GM04503 (cell line): Measurements from ENCODE around the gene SPAG6.

Experiments used
- DNase-seq: peaks from one replicate; pipeline ENCODE4 v3.0.0-alpha.2; 2012; ENCODE audit warnings: low read depth

SPAG6 gene

GRCh38 chr10:22434521-22434920, 89.2 kb downstream of the SPAG6 start:
- no peak for DNase-seq

- DNase-seq: no peak
Measured at GRCh38 chr10:22435650-22436049, 90.4 kb downstream of the SPAG6 start.

- DNase-seq: no peak
Measured at GRCh38 chr10:22436526-22436892, 91.2 kb downstream of the SPAG6 start.

DNA sequence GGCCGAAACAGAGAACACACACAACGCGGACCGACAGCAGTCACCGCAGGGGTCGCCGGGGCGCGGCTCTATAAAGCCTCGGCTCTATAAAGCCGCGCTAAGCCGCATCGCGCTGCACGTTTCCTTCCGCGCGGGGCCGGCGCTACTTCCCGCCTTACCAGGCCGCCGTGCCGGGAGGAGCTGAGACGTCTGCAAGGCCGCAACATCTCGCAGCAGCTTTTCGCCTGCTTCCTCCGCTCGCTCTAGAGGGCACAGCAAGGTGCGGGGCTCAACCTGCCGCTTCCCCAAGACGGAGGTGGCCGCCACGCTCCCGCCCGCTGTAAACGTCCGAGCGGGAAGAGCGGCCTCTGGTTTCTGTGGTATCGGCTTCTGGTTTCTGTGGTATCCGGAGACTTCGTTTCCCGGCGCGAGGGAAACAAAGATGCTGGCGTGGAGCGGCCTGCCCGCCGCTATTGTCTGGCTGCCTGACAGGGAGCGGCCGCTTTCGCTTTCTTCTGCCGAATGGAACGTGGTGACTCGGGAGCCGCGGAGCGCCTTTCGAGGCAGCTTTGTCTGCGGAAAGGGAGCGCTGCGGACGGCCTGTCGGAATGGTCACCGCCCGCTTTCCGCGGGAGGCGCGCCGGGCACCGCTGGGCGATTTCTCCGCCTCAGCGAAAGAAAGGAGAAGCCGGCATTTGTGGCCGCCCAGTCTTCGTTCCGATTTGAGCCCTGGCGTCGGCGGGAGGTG, 91.8 kb downstream of the SPAG6 start:
- DNase-seq: no peak

GRCh38 chr10:22437620-22438588, 92.6 kb downstream of the SPAG6 start:
- no peak for DNase-seq

- DNase-seq: no peak
Measured at GRCh38 chr10:22438711-22439110, 93.4 kb downstream of the SPAG6 start.

DNA sequence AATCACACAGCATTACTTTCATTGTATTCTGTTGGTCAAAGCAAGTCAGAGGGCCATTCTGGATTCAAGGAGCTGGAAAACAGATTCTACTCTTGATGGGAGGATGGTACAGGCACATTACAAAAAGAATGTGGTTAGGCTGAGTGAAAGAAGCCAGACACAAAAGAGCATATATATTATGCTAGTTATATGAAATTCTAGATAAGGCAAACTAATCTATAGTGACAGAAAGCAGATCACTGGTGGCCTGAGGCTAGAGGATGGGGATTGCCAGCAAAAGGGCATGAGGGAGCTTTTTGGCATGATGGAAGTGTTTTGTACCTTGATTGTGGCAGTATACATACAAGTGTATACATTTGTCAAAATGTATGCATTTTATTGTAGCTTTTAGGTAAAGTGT, 96.8 kb downstream of the SPAG6 start:
- DNase-seq: no peak

GRCh38 chr10:22442468-22442867, 97.2 kb downstream of the SPAG6 start:
- no peak for DNase-seq

DNA sequence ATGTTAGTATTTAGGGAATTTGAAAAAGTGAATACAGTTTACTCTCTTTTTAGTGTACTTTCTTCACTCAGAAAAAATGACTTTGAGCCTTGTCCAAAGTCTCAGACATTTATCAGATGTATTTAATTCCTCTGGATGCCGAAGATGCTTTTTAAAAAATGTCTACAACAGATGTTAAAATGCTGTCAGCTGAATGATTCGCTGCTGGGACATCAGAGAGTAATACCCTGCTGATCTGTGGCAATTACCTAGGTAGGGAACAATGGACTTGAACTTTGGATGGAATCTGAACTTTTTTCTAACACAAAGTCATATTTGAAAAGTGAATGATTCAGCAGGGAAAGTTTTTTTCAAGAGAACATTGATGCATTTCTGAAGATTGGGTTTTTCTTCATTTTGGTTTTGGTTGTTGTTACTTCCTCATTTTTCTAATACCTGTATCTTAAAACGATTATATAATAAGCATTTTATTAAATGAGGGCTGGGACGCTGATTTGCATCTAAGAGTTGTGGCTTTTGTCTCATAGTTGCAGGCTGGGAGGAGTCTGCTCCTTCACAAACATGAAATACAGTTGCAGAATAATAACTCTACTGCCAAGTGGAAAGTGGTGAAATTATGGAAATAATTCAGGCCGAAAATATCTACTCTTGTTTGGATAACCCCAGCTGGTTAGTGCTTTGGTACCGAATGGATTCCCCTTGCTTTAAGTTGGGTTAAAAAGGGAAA, 98.0 kb downstream of the SPAG6 start:
- no peak for DNase-seq

DNA sequence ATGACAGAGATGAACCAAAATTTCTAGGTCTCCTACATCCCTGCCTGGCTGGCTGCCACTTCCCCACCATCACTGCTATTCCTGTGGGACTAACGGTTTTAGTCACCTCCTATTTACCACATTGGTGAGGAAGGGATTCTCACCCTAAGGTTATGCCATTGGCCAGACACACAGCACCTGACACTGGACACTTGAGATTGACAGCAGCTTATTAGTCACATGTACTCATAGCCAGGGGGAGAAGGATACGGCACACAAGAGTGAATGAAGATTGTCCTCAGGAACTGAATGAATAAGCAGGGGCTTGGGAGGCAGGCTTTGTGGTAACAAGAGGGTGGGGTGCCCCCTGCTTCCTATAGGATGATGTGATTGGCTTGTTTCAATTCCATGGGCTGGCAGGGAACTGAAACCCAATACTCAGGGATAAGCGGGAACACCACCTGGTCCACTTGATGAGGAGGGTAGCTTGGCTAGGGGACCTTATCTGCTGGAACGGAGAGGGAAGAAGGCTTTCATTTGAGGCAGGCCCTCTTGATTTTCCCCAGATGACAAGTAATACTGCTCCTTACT, 99.0 kb downstream of the SPAG6 start:
- no peak for DNase-seq

GRCh38 chr10:22445495-22445894, 100.2 kb downstream of the SPAG6 start:
- no peak for DNase-seq

GRCh38 chr10:22447068-22447467, 101.8 kb downstream of the SPAG6 start:
- no peak for DNase-seq

GRCh38 chr10:22451346-22451745, 106.0 kb downstream of the SPAG6 start:
- DNase-seq: no peak

GRCh38 chr10:22453320-22453719, 108.0 kb downstream of the SPAG6 start:
- DNase-seq: no peak

DNA sequence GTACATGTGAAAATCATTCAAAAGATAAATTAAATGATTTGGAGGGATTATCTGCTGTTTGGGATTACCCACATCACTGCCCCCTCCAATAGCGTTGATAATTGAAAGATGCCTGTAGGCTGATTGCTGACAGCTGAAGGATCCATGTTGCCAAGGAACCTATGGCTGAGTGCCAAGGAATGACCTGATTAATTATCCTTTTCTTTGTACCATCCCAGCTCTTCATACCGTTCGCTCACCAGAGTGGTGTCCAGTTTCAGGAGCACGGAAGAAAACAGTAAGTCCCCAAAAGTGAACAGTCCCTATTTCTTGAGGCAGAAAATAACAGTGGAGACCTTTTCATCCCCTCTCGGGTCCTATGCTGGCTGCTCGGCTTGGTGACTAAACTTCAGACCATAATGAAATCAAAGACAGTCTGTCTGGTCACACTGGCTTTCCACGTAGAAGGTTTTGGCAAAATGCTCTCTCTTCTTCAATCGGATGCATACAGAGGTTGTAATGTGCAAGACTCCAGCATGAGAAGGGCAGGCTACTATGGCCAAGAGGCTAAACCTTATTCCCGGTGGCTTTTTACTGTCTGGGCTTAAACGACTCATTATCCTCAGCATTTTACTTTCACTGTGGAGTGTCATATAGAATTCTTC, 108.8 kb downstream of the SPAG6 start:
- DNase-seq: no peak

DNA sequence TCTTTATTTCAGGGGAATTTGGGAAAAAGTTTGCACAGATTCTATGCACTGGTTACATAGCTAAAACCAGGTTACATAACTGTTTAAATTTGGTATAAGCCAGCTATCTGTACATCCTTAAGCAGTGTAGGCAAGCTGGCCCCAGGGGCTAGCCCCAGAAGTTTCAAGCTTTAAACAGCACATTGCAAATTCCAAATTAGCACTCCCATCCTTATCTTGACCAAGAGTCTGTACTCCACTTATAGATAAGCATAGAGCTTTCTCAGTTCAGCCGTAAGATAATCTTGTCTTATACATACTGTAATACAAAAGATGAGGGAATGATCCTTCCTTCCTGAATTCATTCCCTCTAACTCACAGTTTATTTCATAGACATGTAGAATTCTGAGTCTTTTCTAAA, 109.3 kb downstream of the SPAG6 start:
- DNase-seq: no peak

GRCh38 chr10:22455068-22455857, 110.0 kb downstream of the SPAG6 start:
- no peak for DNase-seq

DNA sequence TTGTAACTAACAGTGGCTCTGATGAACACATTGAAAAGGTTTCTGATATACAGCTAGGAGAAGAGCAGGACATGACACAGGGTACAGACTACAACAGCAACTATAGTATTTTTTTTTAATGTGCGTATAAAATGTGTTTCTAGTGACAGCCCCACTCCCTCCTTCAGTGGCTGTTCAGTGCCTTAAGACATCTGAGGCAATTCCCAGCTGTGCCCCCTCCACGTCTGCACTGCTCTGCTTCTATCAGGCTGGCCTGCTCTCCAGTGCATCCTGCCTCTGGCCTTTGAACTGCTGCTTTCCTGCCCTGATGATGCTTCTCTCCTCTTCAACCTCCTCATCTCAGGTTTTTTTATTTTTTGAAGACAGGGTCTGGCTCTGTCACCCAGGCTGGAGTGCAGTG, 111.2 kb downstream of the SPAG6 start:
- DNase-seq: no peak

DNA sequence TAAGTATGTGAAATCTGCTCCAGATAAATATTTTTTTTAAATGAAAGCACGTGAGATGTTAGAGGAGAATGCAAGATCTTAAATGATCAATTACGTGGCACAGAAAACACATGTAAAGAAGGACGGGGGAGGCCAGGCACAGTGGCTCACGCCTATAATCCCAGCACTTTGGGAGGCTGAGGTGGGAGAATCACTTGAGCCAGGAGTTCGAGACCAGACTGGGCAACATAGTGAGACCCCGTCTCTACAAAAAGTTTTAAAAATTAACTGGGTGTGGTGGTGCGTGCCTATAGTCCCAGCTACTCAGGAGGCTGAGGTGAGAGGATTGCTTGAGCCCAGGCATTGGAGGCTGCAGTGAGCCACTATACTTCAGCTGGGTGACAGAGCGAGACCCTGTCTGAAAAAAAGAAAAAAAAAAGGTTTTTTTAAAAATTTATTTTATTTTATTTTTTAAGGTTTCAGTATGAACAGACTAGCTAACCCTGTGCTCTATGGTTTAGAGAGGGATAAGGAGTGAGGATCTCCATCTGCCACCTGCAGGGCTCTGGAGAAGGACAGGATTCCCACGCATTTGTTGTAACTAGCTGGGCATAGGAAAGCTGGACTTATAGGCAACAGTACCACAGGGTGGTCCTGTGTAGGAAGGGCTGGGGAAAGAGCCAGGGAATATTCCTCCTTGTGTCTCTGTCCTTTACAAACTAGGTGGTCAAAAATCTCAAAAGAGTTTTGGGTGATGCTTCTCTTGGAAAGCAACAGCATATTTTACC, 113.2 kb downstream of the SPAG6 start:
- DNase-seq: no peak

- no peak for DNase-seq
Measured at GRCh38 chr10:22459496-22459895, 114.2 kb downstream of the SPAG6 start.
